Measurements from ENCODE around the gene FBXL17.

FBXL17 gene

DNA sequence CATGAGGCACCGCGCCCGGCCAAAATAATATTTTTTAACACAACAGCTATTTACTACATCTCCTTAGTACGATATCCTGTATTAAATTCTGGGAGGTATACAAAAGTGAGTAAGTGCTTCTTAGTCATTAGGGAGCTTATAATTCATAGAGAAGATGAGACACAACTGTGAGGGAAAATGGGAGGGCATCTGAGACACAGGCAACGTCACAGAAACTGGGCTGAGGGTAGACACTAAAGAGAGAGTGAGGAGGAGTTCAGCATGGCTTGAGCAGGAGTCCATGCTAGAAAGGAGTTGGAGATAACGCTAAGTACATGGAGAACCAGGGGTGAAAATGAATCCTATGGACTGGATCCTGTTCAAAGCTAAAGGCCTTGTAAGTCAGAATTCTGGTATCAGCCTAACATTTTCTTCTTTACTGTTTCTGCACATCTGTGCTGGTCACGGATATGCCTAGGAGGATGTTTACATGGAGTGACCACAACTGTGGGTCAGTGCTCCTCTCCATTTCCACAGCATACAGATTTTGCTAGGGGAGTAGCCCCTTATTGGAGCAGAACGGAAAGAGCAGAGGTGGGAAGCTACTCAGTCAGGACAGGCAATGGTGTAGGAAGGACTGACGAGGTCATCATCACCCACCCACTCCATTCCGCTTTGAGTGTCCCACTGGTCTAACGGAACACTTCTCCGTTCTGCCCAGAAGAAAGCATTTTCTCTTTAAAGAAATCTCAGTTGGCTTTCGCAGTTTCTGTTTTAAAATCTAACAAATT, 400.8 kb downstream of the FBXL17 start:
- no peak for DNase-seq

- no peak for DNase-seq
Observed at GRCh38 chr5:107979900-107980299, 402.0 kb downstream of the FBXL17 start.

- DNase-seq: peak; percentile 86
Observed at GRCh38 chr5:107979291-107979690, 402.6 kb downstream of the FBXL17 start.

DNA sequence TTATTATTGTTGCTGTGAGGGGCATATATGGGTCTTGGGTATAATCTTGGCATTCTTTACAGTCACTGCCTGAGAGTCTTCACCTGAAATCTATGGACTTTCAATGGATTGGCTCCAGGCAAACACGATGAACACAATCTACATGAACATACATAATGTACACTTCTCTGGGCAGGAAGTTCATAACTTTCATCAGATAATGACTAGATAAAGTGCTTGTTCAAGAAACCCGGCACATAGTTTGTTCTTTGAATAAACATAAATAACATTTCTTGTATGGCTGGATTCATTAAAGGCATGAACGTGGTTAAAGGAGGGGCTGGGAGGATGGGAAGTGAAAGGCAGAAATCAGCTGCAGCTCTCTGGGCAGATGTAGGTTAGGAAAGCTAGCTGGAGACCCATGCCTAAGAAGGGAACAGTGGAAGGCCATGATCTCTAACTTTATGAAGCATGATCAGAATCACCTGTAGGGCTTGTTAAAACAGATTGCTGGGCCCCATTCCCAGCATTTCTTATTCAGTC, 404.3 kb downstream of the FBXL17 start:
- no peak for DNase-seq

- DNase-seq: no peak
Observed at GRCh38 chr5:107975568-107975967, 406.3 kb downstream of the FBXL17 start.

DNA sequence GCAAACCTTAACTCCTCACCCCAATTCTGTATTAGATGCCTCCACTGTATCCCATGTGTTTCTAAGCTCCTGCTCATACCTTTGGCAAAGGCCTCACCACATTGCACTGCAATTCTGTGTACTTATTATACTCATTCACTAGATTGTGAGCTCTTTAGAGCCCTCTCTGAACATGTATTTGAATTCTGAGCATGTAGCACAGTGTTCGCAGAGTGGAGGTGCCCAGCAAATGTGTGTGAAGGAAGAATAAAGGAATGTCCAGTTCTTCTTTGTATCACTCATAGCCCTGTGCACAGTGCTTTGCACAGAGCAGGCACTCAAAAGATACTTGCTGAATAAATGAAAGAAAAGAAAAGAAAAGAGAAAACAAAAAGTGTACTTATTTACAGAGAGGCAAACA, 410.1 kb downstream of the FBXL17 start:
- DNase-seq: no peak

- DNase-seq: no peak
Observed at GRCh38 chr5:107969847-107970246, 412.1 kb downstream of the FBXL17 start.

DNA sequence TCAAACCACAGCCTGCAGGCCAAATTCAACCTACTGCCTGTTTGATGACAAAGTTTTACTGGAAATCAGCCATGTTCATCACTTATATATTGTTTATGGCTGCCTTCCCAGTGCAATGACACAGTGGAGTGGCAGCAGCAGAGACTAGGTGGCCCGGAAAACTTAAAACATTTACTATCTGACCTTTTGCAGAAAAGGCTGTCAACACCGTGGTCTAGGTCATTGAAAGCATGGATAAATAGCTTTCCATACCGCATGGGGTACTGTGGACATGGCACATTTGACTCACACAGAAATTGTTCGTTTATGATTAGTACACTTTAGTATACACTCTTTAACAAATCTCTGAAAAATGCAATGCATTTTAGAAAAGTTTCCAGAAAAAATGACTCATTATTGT, 412.9 kb downstream of the FBXL17 start:
- DNase-seq: no peak

GRCh38 chr5:107968406-107968843, 413.5 kb downstream of the FBXL17 start:
- DNase-seq: no peak

DNA sequence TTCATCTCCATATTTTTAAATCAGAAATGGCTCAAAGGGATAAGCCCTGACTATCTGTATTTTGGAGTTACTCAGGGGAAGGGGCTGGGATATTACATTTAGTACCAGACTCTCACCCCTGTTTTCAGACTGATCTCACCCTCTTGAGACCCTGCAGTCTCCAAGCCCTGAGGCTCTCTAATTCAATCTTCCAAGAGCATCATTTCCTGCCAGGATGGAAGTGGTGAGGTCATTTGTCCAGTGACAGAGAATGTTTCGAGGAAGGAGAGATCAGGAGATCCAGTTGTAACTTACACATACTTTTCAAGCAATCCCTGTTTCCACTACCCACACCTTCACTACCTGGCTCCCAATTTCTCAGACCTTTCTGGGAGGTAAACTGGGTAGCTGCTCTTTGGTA, 415.7 kb downstream of the FBXL17 start:
- no peak for DNase-seq

GRCh38 chr5:107964722-107965121, 417.2 kb downstream of the FBXL17 start:
- no peak for DNase-seq

- DNase-seq: no peak
Observed at GRCh38 chr5:107959573-107960279, 422.2 kb downstream of the FBXL17 start.

- DNase-seq: no peak
Observed at GRCh38 chr5:107958861-107959260, 423.0 kb downstream of the FBXL17 start.

GRCh38 chr5:107958432-107958831, 423.5 kb downstream of the FBXL17 start:
- DNase-seq: no peak

DNA sequence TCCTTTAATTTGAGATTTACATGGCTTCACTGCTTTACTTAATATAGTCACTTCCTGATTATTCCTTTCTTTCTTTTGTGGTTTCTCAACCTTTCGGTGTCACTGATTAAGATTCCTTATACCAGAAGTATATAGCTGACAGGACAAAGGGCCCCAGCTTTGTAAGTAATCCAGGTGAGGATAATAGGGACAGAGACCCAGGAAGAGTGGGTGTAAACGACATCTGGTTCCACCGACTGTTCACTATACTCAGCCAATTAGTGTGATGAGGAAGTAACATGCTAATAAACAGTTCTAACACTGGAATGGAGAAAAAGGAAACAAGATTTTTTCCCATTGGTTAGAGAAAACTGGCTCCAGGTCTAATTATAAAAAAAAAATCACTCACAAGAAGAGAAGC, 424.8 kb downstream of the FBXL17 start:
- DNase-seq: no peak

- DNase-seq: no peak
Observed at GRCh38 chr5:107955321-107955720, 426.6 kb downstream of the FBXL17 start.

- DNase-seq: peak; percentile 58
Observed at GRCh38 chr5:107954254-107954653, 427.6 kb downstream of the FBXL17 start.

DNA sequence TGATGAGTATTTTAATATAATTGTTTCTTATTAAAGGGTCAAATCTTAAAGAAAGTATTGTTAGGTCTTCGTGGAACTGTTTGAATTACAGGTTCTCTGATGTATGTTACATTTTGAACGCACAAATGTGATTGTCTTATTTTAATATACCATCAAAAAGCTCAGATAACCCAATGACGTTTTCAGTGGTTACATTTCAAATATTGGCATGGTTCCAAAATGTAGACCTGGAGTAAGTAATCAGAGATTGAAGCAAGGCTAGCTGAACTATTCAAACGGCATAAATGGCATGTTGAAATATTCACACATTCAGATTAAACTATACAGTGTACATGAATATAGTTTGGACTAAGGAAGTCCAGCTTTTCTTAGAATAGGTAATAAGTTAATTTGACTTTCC, 429.4 kb downstream of the FBXL17 start:
- no peak for DNase-seq

DNA sequence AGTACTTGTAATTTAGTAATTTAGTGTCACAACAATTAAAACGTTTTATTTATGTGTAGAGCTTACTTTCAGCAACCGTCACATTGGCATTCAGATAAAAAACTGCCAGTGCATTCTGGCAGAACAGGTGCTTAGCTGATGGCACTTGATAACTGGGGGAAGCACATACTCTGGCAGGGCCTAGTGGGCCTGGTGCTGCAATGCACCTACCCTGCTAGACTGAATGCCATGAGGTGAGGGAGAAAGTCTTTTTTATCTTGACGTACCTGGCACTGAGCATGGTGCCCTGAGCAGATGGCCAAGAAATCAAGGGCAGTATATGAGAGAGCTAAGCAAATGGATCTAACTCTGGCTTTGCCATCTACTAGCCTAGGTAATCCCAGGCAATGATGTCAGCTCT, 430.6 kb downstream of the FBXL17 start:
- DNase-seq: no peak

- DNase-seq: peak; percentile 72
Observed at GRCh38 chr5:107950776-107951175, 431.1 kb downstream of the FBXL17 start.

- no peak for DNase-seq
Observed at GRCh38 chr5:107949688-107950341, 432.1 kb downstream of the FBXL17 start.

GRCh38 chr5:107948377-107948776, 433.5 kb downstream of the FBXL17 start:
- DNase-seq: no peak

GRCh38 chr5:107945061-107945460, 436.8 kb downstream of the FBXL17 start:
- DNase-seq: no peak

- DNase-seq: no peak
Observed at GRCh38 chr5:107943923-107944322, 438.0 kb downstream of the FBXL17 start.
